Measurements from ENCODE around the gene MAGEA12.

GRCh38 chrX:152733261-152733975 lies at the start of gene MAGEA12, which contains the start of gene CSAG1:
- TF ChIP-seq POLR2A (IDR thresholded peaks at IDR 0.05) (no peak), CTCF (IDR thresholded peaks at IDR 0.05) (no peak)
